ENCODE measurements around the gene GPNMB.

GRCh38 chr7:23254051-23254681 lies 7.6 kb downstream of the GPNMB start:
- TF ChIP-seq POLR2AphosphoS5 (IDR thresholded peaks at IDR 0.05) (no peak), POLR2A (IDR thresholded peaks at IDR 0.05) (no peak), CTCF (IDR thresholded peaks at IDR 0.05) (no peak)
